ACHN (cell line): Measurements from ENCODE around the gene CELF4.

Experiments used
- DNase-seq: peaks from one replicate; pipeline ENCODE4 v3.0.0-alpha.2; 2015
- in situ Hi-C: cut with HindIII; loops from 2 replicates; pipeline ENCODE4 v1.10.0; 2017; ENCODE audit warnings: low sequenced_read_pairs, low pct_ligation_motif_present, low pct_unique_long_range_greater_than_20kb

CELF4 gene

GRCh38 chr18:37552286-37552685, 13.3 kb downstream of the CELF4 start:
- in situ Hi-C loops: no loop called here

GRCh38 chr18:37551846-37552245, 13.8 kb downstream of the CELF4 start:
- DNase-seq: no peak
- in situ Hi-C loops: no loop called here

More at GRCh38 chr18:37552286-37552685, 13.3 kb downstream of the CELF4 start:
- no peak for DNase-seq

- no peak for DNase-seq
- in situ Hi-C loops: no loop called here
Measured at GRCh38 chr18:37551249-37551648, 14.3 kb downstream of the CELF4 start.

GRCh38 chr18:37550118-37550875, 15.3 kb downstream of the CELF4 start:
- in situ Hi-C loops: no loop called here
- DNase-seq: no peak

- DNase-seq: no peak
- in situ Hi-C loops: no loop called here
Measured at GRCh38 chr18:37548679-37549289, 16.8 kb downstream of the CELF4 start.

GRCh38 chr18:37547196-37547827, 18.3 kb downstream of the CELF4 start:
- in situ Hi-C loops: no loop called here
- DNase-seq: no peak

- in situ Hi-C loops: no loop called here
- DNase-seq: no peak
Measured at GRCh38 chr18:37546651-37547050, 18.9 kb downstream of the CELF4 start.

- in situ Hi-C loops: no loop called here
- DNase-seq: no peak
Measured at GRCh38 chr18:37546272-37546537, 19.4 kb downstream of the CELF4 start.

- in situ Hi-C loops: no loop called here
Measured at GRCh38 chr18:37545461-37546271, 19.9 kb downstream of the CELF4 start.

GRCh38 chr18:37544713-37545112, 20.9 kb downstream of the CELF4 start:
- in situ Hi-C loops: no loop called here
- no peak for DNase-seq

More at GRCh38 chr18:37545461-37546271, 19.9 kb downstream of the CELF4 start:
- no peak for DNase-seq

- in situ Hi-C loops: no loop called here
- DNase-seq: no peak
Measured at GRCh38 chr18:37544217-37544616, 21.4 kb downstream of the CELF4 start.

- in situ Hi-C loops: no loop called here
- DNase-seq: no peak
Measured at GRCh38 chr18:37543321-37543720, 22.3 kb downstream of the CELF4 start.

- no peak for DNase-seq
- in situ Hi-C loops: no loop called here
Measured at GRCh38 chr18:37541517-37541916, 24.1 kb downstream of the CELF4 start.

GRCh38 chr18:37540424-37541138, 25.0 kb downstream of the CELF4 start:
- DNase-seq: no peak
- in situ Hi-C loops: no loop called here

GRCh38 chr18:37539236-37539635, 26.4 kb downstream of the CELF4 start:
- in situ Hi-C loops: no loop called here
- no peak for DNase-seq

GRCh38 chr18:37538526-37539205, 26.9 kb downstream of the CELF4 start:
- in situ Hi-C loops: no loop called here
- DNase-seq: no peak

- peak; percentile 52 for DNase-seq
- in situ Hi-C loops: no loop called here
Measured at GRCh38 chr18:37537868-37538525, 27.6 kb downstream of the CELF4 start.

GRCh38 chr18:37536656-37537055, 28.9 kb downstream of the CELF4 start:
- in situ Hi-C loops: no loop called here

More at GRCh38 chr18:37536656-37537055, 28.9 kb downstream of the CELF4 start:
- no peak for DNase-seq
